HG02588 (cell line): ENCODE results near the gene NFIC.

Experiments used
- ATAC-seq: cut with Tn5 transposase; IDR thresholded peaks from one replicate; pipeline ENCODE4 v1.9.1; 2021; ENCODE audit warnings: mild to moderate bottlenecking, moderate library complexity; ENCODE audit not compliant: unreplicated experiment

The NFIC gene

GRCh38 chr19:3358689-3359014 is 7.7 kb upstream of the NFIC start:
- no peak for ATAC-seq

- no peak for ATAC-seq
These were observed 7.1 kb upstream of the NFIC start for GRCh38 chr19:3359015-3359918.

GRCh38 chr19:3359919-3360420 is 6.4 kb upstream of the NFIC start:
- no peak for ATAC-seq

GRCh38 chr19:3360421-3361383 is 5.7 kb upstream of the NFIC start:
- no peak for ATAC-seq

GRCh38 chr19:3361384-3362216 is 4.8 kb upstream of the NFIC start:
- no peak for ATAC-seq

GRCh38 chr19:3362217-3362906 is 4.0 kb upstream of the NFIC start:
- ATAC-seq: no peak

GRCh38 chr19:3363841-3364500 is 2.4 kb upstream of the NFIC start:
- no peak for ATAC-seq

GRCh38 chr19:3364501-3364858 is 1.9 kb upstream of the NFIC start:
- no peak for ATAC-seq

- no peak for ATAC-seq
These were observed 1.1 kb upstream of the NFIC start for GRCh38 chr19:3365093-3365835.

GRCh38 chr19:3366753-3367627 is 607 bp downstream of the NFIC start:
- no peak for ATAC-seq

GRCh38 chr19:3367628-3368440 is 1.5 kb downstream of the NFIC start:
- no peak for ATAC-seq

GRCh38 chr19:3368441-3368795 is 2.0 kb downstream of the NFIC start:
- no peak for ATAC-seq

GRCh38 chr19:3368848-3369336 is 2.5 kb downstream of the NFIC start:
- ATAC-seq: no peak

GRCh38 chr19:3369337-3370213 is 3.2 kb downstream of the NFIC start:
- ATAC-seq: no peak

GRCh38 chr19:3370214-3370720 is 3.9 kb downstream of the NFIC start:
- no peak for ATAC-seq
